ENCODE data around the gene MAGEA10. TPM values are rescaled to one million over a fixed set of nuclear protein-coding genes. Genes with fewer than 3 reads are reported as not detected.
"Not testable (repeated sequence)": the region's sequence is repeated elsewhere in the genome, so short reads cannot be mapped to it uniquely, and the experiment has no call there.

MAGEA10 gene
- total RNA-seq, 2 experiments from 2014 or later = not detected

GRCh38 chrX:152137771-152138387 is 498 bp downstream of the MAGEA10 start:
- POLR2A ChIA-PET = no interaction called here
- CTCF ChIA-PET = no interaction called here
- no peaks in the 10 kb centered on the region for H3K4me1 Mint-ChIP-seq
- no peak overlapping the region for H3K4me3 Mint-ChIP-seq
- no peak for DNase-seq
- H3K27me3 Mint-ChIP-seq = no peaks in the 10 kb centered on the region
- no peak overlapping the region for H3K27ac Mint-ChIP-seq
- H3K9me3 Mint-ChIP-seq = no peaks in the 10 kb centered on the region
- H3K36me3 Mint-ChIP-seq (ENCODE audit: low read depth) = no peaks in the 10 kb centered on the region

- DNase-seq = no peak
- no peak overlapping the region for H3K27ac Mint-ChIP-seq
- CTCF ChIA-PET = no interaction called here
- no peaks in the 10 kb centered on the region for H3K36me3 Mint-ChIP-seq (ENCODE audit: low read depth)
- POLR2A ChIA-PET = no interaction called here
- no peaks in the 10 kb centered on the region for H3K27me3 Mint-ChIP-seq
- H3K4me3 Mint-ChIP-seq = no peak overlapping the region
- H3K4me1 Mint-ChIP-seq = no peaks in the 10 kb centered on the region
- no peaks in the 10 kb centered on the region for H3K9me3 Mint-ChIP-seq
Measured at GRCh38 chrX:152136312-152136711, 2.1 kb downstream of the MAGEA10 start.

- Mint-ChIP-seq H3K9me3 (no peaks in the 10 kb centered on the region), H3K4me1 (no peaks in the 10 kb centered on the region)
Measured at GRCh38 chrX:152131525-152131924, 6.9 kb downstream of the MAGEA10 start.

GRCh38 chrX:152129069-152129844 is 9.1 kb downstream of the MAGEA10 start:
- CTCF ChIA-PET; DNase-seq; H3K27ac Mint-ChIP-seq; POLR2A ChIA-PET; H3K27me3 Mint-ChIP-seq; H3K9me3 Mint-ChIP-seq; H3K4me1 Mint-ChIP-seq; H3K4me3 Mint-ChIP-seq; H3K36me3 Mint-ChIP-seq (ENCODE audit: low read depth): not testable (repeated sequence)

More at GRCh38 chrX:152131525-152131924, 6.9 kb downstream of the MAGEA10 start:
- POLR2A ChIA-PET = no interaction called here
- Mint-ChIP-seq H3K27ac (no peak overlapping the region), H3K27me3 (no peaks in the 10 kb centered on the region), H3K36me3 (ENCODE audit: low read depth) (no peaks in the 10 kb centered on the region), H3K4me3 (no peak overlapping the region)
- CTCF ChIA-PET = no interaction called here
- no peak for DNase-seq

- Mint-ChIP-seq H3K4me1 (no peaks in the 10 kb centered on the region), H3K4me3 (no peak overlapping the region), H3K27me3 (no peaks in the 10 kb centered on the region), H3K36me3 (ENCODE audit: low read depth) (no peaks in the 10 kb centered on the region), H3K27ac (no peak overlapping the region), H3K9me3 (no peaks in the 10 kb centered on the region)
- CTCF ChIA-PET = no interaction called here
- no peak for DNase-seq
- POLR2A ChIA-PET = no interaction called here
Measured at GRCh38 chrX:152117305-152117704, 21.1 kb downstream of the MAGEA10 start.

GRCh38 chrX:152108527-152108926 is 29.9 kb downstream of the MAGEA10 start:
- Mint-ChIP-seq H3K27ac (no peak overlapping the region), H3K4me3 (no peak overlapping the region), H3K36me3 (ENCODE audit: low read depth) (no peaks in the 10 kb centered on the region), H3K4me1 (no peaks in the 10 kb centered on the region), H3K27me3 (no peaks in the 10 kb centered on the region), H3K9me3 (no peaks in the 10 kb centered on the region)
- no peak for DNase-seq
- ChIA-PET CTCF (no interaction called here), POLR2A (no interaction called here)

- ChIA-PET POLR2A (no interaction called here), CTCF (no interaction called here)
- no peak overlapping the region for H3K4me3 Mint-ChIP-seq
- no peak for DNase-seq
- H3K4me1 Mint-ChIP-seq = no peaks in the 10 kb centered on the region
- H3K36me3 Mint-ChIP-seq (ENCODE audit: low read depth) = no peaks in the 10 kb centered on the region
- H3K27me3 Mint-ChIP-seq = no peaks in the 10 kb centered on the region
- no peaks in the 10 kb centered on the region for H3K9me3 Mint-ChIP-seq
- no peak overlapping the region for H3K27ac Mint-ChIP-seq
Measured at GRCh38 chrX:152103866-152104265, 34.5 kb downstream of the MAGEA10 start.

- CTCF ChIA-PET = no interaction called here
- no peaks in the 10 kb centered on the region for H3K9me3 Mint-ChIP-seq
- H3K4me1 Mint-ChIP-seq = no peaks in the 10 kb centered on the region
- H3K27me3 Mint-ChIP-seq = no peaks in the 10 kb centered on the region
- no peak for DNase-seq
- no peak overlapping the region for H3K27ac Mint-ChIP-seq
- POLR2A ChIA-PET = no interaction called here
- no peak overlapping the region for H3K4me3 Mint-ChIP-seq
- no peaks in the 10 kb centered on the region for H3K36me3 Mint-ChIP-seq (ENCODE audit: low read depth)
Measured at GRCh38 chrX:152086141-152086540, 52.2 kb downstream of the MAGEA10 start.

Other genes with a start within 250 kb of the MAGEA10 start
- not detected for gene MAGEA4, start 225.7 kb downstream of the MAGEA10 start, total RNA-seq
- gene GABRE, start 163.9 kb downstream of the MAGEA10 start, total RNA-seq = not detected